Left ventricle myocardium inferior (tissue), 1 donor: ENCODE results near the gene COG2. TPM values are rescaled to one million over a fixed set of nuclear protein-coding genes. Genes with fewer than 3 reads are reported as not detected.
A peak's percentile ranks its signal among the peaks of the same experiment; 100 is the strongest.
"Not testable (repeated sequence)": the region's sequence is repeated elsewhere in the genome, so short reads cannot be mapped to it uniquely, and the experiment has no call there.

ENCODE experiments used
- DNase-seq: peaks from one replicate; pipeline ENCODE4 v3.0.0-alpha.2; 2020
- H3K27ac ChIP-seq: fragments of 200-600 bp; replicated peaks from 2 replicates; pipeline ENCODE4 v1.8.0; 2021
- H3K27me3 ChIP-seq: fragments of 200-600 bp; 2 replicates; pipeline ENCODE4 v1.8.0; 2021; ENCODE audit warnings: low read depth
- H3K36me3 ChIP-seq: fragments of 200-600 bp; 2 replicates; pipeline ENCODE4 v1.8.0; 2021
- H3K4me1 ChIP-seq: fragments of 200-600 bp; 2 replicates; pipeline ENCODE4 v1.8.0; 2021
- H3K4me3 ChIP-seq: fragments of 200-600 bp; 2 replicates; pipeline ENCODE4 v1.8.0; 2021; ENCODE audit warnings: mild to moderate bottlenecking, moderate library complexity
- H3K9me3 ChIP-seq: fragments of 200-600 bp; replicated peaks from 2 replicates; pipeline ENCODE4 v1.8.0; 2021
- CTCF ChIP-seq: fragments of 200-600 bp; IDR thresholded peaks from 2 replicates; pipeline ENCODE4 v1.8.0; 2021; ENCODE audit warnings: antibody characterized with exemption, mild to moderate bottlenecking, borderline replicate concordance
- intact Hi-C: fragments of 100-400 bp; cut with micrococcal nuclease; formaldehyde crosslinking; loops from one replicate; pipeline ENCODE4 v1.11.0; 2022
- total RNA-seq: library from RNA; stranded (reverse); fragmentation: NEBNext Ultra II Directional; extraction: Animal tissue kit (Norgen Biotek cat#: 25700); gene quantifications from one replicate; pipeline ENCODE4 v1.2.1, GENCODE V29; 2021
- donor health status: DM: no; HTN: yes; CAD: no; lungs with severe emphysema.

Gene COG2
- total RNA-seq, 1 donor from 2014 or later: 25.6 TPM

GRCh38 chr1:230712470-230712942 lies 70.2 kb downstream of the COG2 start:
- no peak for DNase-seq
- Histone ChIP-seq H3K4me1 (peaks cover 64% of the 10 kb centered on the region), H3K9me3 (no peaks in the 10 kb centered on the region), H3K4me3 (peak overlapping the region; percentile 68), H3K27ac (peak overlapping the region; percentile 87), H3K36me3 (peaks cover 4% of the 10 kb centered on the region), H3K27me3 (no peaks in the 10 kb centered on the region)
- no peak for TF ChIP-seq CTCF
- intact Hi-C loops: no loop called here

GRCh38 chr1:230713138-230713537 lies 70.9 kb downstream of the COG2 start:
- no peaks in the 10 kb centered on the region for H3K9me3 ChIP-seq
- no peaks in the 10 kb centered on the region for H3K27me3 ChIP-seq
- peak overlapping the region; percentile 68 for H3K4me3 ChIP-seq
- TF ChIP-seq CTCF: no peak
- peaks cover 4% of the 10 kb centered on the region for H3K36me3 ChIP-seq
- H3K4me1 ChIP-seq: peaks cover 58% of the 10 kb centered on the region
- H3K27ac ChIP-seq: peak overlapping the region; percentile 87
- DNase-seq: no peak
- intact Hi-C loops: no loop called here

GRCh38 chr1:230713547-230713914 lies 71.2 kb downstream of the COG2 start:
- H3K27ac ChIP-seq: peak overlapping the region; percentile 87
- peak overlapping the region; percentile 68 for H3K4me3 ChIP-seq
- no peak for DNase-seq
- intact Hi-C loops: no loop called here
- no peaks in the 10 kb centered on the region for H3K9me3 ChIP-seq
- H3K36me3 ChIP-seq: peaks cover 4% of the 10 kb centered on the region
- H3K4me1 ChIP-seq: peaks cover 54% of the 10 kb centered on the region
- no peak for TF ChIP-seq CTCF
- H3K27me3 ChIP-seq: no peaks in the 10 kb centered on the region

DNA sequence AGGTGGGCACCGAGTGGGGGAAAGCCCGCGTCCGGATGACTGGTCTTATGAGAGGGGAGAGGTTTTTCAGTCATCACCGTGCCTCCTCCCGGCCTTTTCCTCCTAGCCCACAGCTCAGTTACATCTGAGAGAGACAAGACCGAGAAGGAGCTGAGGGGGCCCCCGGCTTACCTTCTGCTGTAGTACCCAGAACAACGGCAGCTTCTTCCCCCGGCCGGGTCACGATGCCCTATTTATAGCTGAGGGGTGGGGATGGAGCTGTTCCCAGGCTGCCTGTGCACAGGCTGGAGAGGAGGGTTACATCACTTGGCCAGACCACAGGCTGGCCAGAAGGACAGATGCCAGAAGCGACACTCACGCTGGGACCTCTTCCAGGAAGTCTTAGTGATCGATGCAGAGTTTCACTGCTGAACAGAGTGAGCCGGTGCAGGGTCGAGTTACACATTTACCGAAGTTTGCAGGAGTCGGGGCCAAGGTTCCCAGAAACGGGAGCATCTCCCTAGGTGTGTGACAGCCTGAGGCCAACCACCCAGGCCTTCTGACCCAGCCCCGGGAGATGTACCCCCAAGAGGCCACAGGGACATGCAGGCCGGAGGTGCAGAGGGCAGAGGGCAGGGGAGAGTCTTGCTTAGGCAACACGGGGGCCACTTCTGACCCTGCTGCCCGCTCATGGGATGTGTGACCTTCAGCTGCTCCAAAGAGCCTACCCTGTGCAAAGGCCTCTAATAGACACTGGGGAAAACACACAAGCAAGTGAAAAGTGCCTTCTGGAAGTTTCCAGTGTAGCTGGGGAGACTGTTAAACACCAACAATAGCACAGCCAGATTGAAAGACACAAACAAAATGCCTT lies 71.9 kb downstream of the COG2 start, which contains the start of gene AGT:
Gene AGT, minus strand, starts transcription at position 208 of the 850 bp plus-strand sequence. CDS start 3,299 bp downstream, outside the sequence.
- H3K4me3 ChIP-seq: peak within 1 kb of the TSS; percentile 68
- intact Hi-C loops: no loop called here
- no peak for TF ChIP-seq CTCF

GRCh38 chr1:230715510-230715909 lies 73.2 kb downstream of the COG2 start:
- intact Hi-C loops: no loop called here
- no peak for DNase-seq
- H3K4me1 ChIP-seq: peaks cover 42% of the 10 kb centered on the region

More for the DNA sequence above, 71.9 kb downstream of the COG2 start, which contains the start of gene AGT:
- Histone ChIP-seq H3K36me3 (peaks cover 4% of the 10 kb centered on the region), H3K27me3 (no peaks in the 10 kb centered on the region), H3K9me3 (no peaks in the 10 kb centered on the region), H3K4me1 (peaks cover 50% of the 10 kb centered on the region), H3K27ac (peak within 1 kb of the TSS; percentile 87)
- DNase-seq: peak; percentile 81

DNA sequence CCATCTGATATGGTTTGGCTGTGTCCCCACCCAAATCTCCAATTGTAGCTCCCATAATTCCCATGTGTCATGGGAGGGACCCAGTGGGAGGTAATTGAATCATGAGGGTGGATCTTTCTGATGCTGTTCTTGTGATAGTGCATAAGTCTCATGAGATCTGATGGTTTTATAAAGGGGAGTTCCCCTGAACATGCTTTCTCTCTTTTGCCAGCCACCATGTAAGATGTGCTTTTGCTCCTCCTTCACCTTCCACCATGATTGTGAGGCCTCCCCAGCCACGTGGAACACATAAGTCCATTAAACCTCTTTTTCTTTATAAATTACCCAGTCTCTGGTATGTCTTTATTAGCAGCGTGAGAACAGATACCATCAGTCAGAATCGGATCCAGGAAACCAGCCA lies 74.2 kb downstream of the COG2 start:
- H3K27ac ChIP-seq, H3K9me3 ChIP-seq, H3K4me3 ChIP-seq, H3K36me3 ChIP-seq, H3K27me3 ChIP-seq, DNase-seq, intact Hi-C loops: not testable (repeated sequence)
- H3K4me1 ChIP-seq: peaks cover 38% of the 10 kb centered on the region

More at GRCh38 chr1:230715510-230715909, 73.2 kb downstream of the COG2 start:
- no peaks in the 10 kb centered on the region for H3K9me3 ChIP-seq
- H3K4me3 ChIP-seq: no peak overlapping the region
- no peaks in the 10 kb centered on the region for H3K27me3 ChIP-seq
- no peaks in the 10 kb centered on the region for H3K36me3 ChIP-seq
- H3K27ac ChIP-seq: peak overlapping the region; percentile 87
- TF ChIP-seq CTCF: no peak
